SH-SY5Y (cell line): ENCODE results near the gene NKX2-1.

Source experiments
- GATA2 ChIP-seq: IDR thresholded peaks from 2 replicates; pipeline ENCODE4 v1.6.1; 2011; ENCODE audit warnings: mild to moderate bottlenecking, low read depth, low read length
- GATA3 ChIP-seq: IDR thresholded peaks from 2 replicates; pipeline ENCODE4 v1.6.1; 2011; ENCODE audit warnings: low read depth, mild to moderate bottlenecking, low read length, moderate library complexity

- TF ChIP-seq GATA2 (no peak), GATA3 (no peak)
These were observed 36.9 kb upstream of the NKX2-1 start for GRCh38 chr14:36556811-36557433.
